ENCODE data around the gene ERICH2. TPM values are rescaled to one million over a fixed set of nuclear protein-coding genes. Genes with fewer than 3 reads are reported as not detected.

The ERICH2 gene
- total RNA-seq, 1 donor from 2014 or later: not detected

GRCh38 chr2:170770606-170771420 is 635 bp downstream of the ERICH2 start:
- Histone ChIP-seq H3K27ac (peak overlapping the region; percentile 55), H3K36me3 (no peaks in the 10 kb centered on the region), H3K27me3 (no peaks in the 10 kb centered on the region), H3K4me1 (no peaks in the 10 kb centered on the region), H3K9me3 (no peaks in the 10 kb centered on the region), H3K4me3 (peak overlapping the region; percentile 55 to 86)
- TF ChIP-seq POLR2A (IDR thresholded peaks at IDR 0.05) (no peak), POLR2AphosphoS5 (IDR thresholded peaks at IDR 0.05; ENCODE audit: insufficient read depth in 1 of 2, low read depth in 1 of 2) (peak in 1 of 2 donors; percentile 39)
- TF ChIP-seq, protein P1, sequence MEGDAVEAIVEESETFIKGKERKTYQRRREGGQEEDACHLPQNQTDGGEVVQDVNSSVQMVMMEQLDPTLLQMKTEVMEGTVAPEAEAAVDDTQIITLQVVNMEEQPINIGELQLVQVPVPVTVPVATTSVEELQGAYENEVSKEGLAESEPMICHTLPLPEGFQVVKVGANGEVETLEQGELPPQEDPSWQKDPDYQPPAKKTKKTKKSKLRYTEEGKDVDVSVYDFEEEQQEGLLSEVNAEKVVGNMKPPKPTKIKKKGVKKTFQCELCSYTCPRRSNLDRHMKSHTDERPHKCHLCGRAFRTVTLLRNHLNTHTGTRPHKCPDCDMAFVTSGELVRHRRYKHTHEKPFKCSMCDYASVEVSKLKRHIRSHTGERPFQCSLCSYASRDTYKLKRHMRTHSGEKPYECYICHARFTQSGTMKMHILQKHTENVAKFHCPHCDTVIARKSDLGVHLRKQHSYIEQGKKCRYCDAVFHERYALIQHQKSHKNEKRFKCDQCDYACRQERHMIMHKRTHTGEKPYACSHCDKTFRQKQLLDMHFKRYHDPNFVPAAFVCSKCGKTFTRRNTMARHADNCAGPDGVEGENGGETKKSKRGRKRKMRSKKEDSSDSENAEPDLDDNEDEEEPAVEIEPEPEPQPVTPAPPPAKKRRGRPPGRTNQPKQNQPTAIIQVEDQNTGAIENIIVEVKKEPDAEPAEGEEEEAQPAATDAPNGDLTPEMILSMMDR (IDR thresholded peaks at IDR 0.05): no peak
- intact Hi-C loops (cut with DNase I): no loop called here
- DNase-seq (ENCODE audit: extremely low spot score in 2 of 2): no peak

GRCh38 chr2:170771421-170771937 is 1.3 kb downstream of the ERICH2 start:
- peak overlapping the region; percentile 55 for H3K27ac ChIP-seq
- no peaks in the 10 kb centered on the region for H3K9me3 ChIP-seq
- TF ChIP-seq, protein P1 (IDR thresholded peaks at IDR 0.05): no peak
- TF ChIP-seq POLR2AphosphoS5 (IDR thresholded peaks at IDR 0.05; ENCODE audit: insufficient read depth in 1 of 2, low read depth in 1 of 2): no peak
- no peak for TF ChIP-seq POLR2A (IDR thresholded peaks at IDR 0.05)
- no peaks in the 10 kb centered on the region for H3K36me3 ChIP-seq
- peak overlapping the region; percentile 55 to 86 for H3K4me3 ChIP-seq
- no peak for DNase-seq (ENCODE audit: extremely low spot score in 2 of 2)
- intact Hi-C loops (cut with DNase I): no loop called here
- no peaks in the 10 kb centered on the region for H3K4me1 ChIP-seq
- no peaks in the 10 kb centered on the region for H3K27me3 ChIP-seq

DNA sequence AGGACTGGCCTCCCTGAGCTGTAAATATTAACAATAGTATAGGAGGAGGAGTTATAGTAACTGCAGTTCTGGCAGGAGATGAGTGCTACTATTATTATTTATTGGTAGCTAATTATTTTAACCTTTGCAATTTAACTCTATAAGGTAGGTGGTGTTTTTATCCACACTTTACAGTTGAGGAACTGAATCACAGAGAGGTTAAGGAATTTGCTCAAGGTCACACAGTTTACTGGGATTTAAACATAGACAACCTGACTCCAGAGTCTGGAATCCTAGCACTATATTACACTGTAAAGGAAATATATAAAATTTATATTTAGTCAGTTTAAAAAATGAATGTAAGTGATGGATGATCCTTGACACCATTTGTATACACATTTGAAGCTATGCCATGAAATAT is 2.1 kb downstream of the ERICH2 start:
- DNase-seq (ENCODE audit: extremely low spot score in 2 of 2): no peak
- no peaks in the 10 kb centered on the region for H3K36me3 ChIP-seq

GRCh38 chr2:170774074-170774473 is 3.9 kb downstream of the ERICH2 start:
- Histone ChIP-seq H3K36me3 (no peaks in the 10 kb centered on the region), H3K27ac (no peak overlapping the region), H3K4me3 (no peak overlapping the region), H3K27me3 (no peaks in the 10 kb centered on the region), H3K9me3 (no peaks in the 10 kb centered on the region), H3K4me1 (no peaks in the 10 kb centered on the region)
- no peak for DNase-seq (ENCODE audit: extremely low spot score in 2 of 2)
- intact Hi-C loops (cut with DNase I): no loop called here
- TF ChIP-seq POLR2A (IDR thresholded peaks at IDR 0.05): no peak
- no peak for TF ChIP-seq POLR2AphosphoS5 (IDR thresholded peaks at IDR 0.05; ENCODE audit: insufficient read depth in 1 of 2, low read depth in 1 of 2)
- TF ChIP-seq, protein P1 (IDR thresholded peaks at IDR 0.05): no peak

More for the DNA sequence above, 2.1 kb downstream of the ERICH2 start:
- Histone ChIP-seq H3K4me3 (no peak overlapping the region), H3K4me1 (no peaks in the 10 kb centered on the region), H3K27me3 (no peaks in the 10 kb centered on the region), H3K27ac (no peak overlapping the region), H3K9me3 (no peaks in the 10 kb centered on the region)
- no peak for TF ChIP-seq POLR2AphosphoS5 (IDR thresholded peaks at IDR 0.05; ENCODE audit: insufficient read depth in 1 of 2, low read depth in 1 of 2)
- TF ChIP-seq, protein P1 (IDR thresholded peaks at IDR 0.05): no peak
- no peak for TF ChIP-seq POLR2A (IDR thresholded peaks at IDR 0.05)
- intact Hi-C loops (cut with DNase I): no loop called here

DNA sequence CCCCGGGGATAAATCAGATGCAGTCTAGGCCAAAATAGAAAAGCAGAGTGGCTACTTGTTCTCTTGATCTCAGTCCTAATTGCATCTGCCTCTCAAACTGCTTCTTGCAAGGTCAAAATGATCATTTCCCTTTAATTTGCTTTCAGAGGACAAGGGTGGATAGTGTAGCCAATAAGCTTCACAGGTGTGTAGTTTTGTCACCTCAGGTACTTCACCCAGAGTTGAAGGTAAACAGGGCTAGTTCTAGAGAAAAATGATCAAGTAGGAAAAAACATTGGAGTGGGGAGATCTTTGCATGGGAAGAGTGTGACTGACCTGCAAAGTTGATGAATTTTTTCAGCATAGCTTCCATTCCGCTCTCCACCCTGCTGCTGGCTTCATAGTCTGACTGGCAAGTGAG is 8.7 kb downstream of the ERICH2 start:
- no peak overlapping the region for H3K4me3 ChIP-seq
- H3K4me1 ChIP-seq: no peaks in the 10 kb centered on the region
- no peaks in the 10 kb centered on the region for H3K27me3 ChIP-seq
- intact Hi-C loops (cut with DNase I): no loop called here
- no peaks in the 10 kb centered on the region for H3K36me3 ChIP-seq
- H3K27ac ChIP-seq: no peak overlapping the region
- TF ChIP-seq, protein P1 (IDR thresholded peaks at IDR 0.05): no peak
- TF ChIP-seq POLR2A (IDR thresholded peaks at IDR 0.05): no peak
- no peak for TF ChIP-seq POLR2AphosphoS5 (IDR thresholded peaks at IDR 0.05; ENCODE audit: insufficient read depth in 1 of 2, low read depth in 1 of 2)
- DNase-seq (ENCODE audit: extremely low spot score in 2 of 2): no peak
- no peaks in the 10 kb centered on the region for H3K9me3 ChIP-seq
